ENCODE measurements around the gene RFESD.
"Not testable (repeated sequence)": the region's sequence is repeated elsewhere in the genome, so short reads cannot be mapped to it uniquely, and the experiment has no call there.

The RFESD gene

DNA sequence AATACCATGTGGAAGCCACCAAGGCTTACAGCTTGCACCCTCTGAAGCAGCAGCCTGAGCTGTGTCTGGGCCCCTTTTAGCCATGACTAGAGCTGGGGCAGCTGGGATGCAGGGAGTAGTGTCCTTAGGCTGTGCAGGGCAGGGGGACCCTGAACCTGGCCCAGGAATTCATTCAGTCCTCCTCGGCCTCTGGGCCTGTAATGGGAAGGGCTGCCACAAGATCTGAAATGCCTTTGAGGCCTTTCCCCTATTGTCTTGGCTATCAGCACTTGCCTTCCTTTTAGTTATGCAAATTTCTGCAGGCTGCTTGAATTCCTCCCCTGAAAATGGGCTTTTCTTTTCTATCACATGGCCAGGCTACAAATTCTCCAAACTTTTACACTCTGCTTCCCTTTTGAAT is 17.6 kb upstream of the RFESD start:
- peaks cover 0 to 3% of the 10 kb centered on the region in 2 experiments for H3K4me1 ChIP-seq (ENCODE audit: control insufficient read depth in 1 of 2, insufficient read depth in 1 of 2, low read depth in 1 of 2, low read length in 1 of 2)
- no peaks in the 10 kb centered on the region for H3K27me3 ChIP-seq
- H3K36me3 ChIP-seq = no peaks in the 10 kb centered on the region
- TF ChIP-seq, protein P1, sequence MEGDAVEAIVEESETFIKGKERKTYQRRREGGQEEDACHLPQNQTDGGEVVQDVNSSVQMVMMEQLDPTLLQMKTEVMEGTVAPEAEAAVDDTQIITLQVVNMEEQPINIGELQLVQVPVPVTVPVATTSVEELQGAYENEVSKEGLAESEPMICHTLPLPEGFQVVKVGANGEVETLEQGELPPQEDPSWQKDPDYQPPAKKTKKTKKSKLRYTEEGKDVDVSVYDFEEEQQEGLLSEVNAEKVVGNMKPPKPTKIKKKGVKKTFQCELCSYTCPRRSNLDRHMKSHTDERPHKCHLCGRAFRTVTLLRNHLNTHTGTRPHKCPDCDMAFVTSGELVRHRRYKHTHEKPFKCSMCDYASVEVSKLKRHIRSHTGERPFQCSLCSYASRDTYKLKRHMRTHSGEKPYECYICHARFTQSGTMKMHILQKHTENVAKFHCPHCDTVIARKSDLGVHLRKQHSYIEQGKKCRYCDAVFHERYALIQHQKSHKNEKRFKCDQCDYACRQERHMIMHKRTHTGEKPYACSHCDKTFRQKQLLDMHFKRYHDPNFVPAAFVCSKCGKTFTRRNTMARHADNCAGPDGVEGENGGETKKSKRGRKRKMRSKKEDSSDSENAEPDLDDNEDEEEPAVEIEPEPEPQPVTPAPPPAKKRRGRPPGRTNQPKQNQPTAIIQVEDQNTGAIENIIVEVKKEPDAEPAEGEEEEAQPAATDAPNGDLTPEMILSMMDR (IDR thresholded peaks at IDR 0.05) = no peak
- no peak overlapping the region for H3K27ac ChIP-seq
- no peak overlapping the region for H3K4me3 ChIP-seq (ENCODE audit: low read depth in 1 of 2, low read length in 1 of 2)
- no peaks in the 10 kb centered on the region for H3K9me3 ChIP-seq

DNA sequence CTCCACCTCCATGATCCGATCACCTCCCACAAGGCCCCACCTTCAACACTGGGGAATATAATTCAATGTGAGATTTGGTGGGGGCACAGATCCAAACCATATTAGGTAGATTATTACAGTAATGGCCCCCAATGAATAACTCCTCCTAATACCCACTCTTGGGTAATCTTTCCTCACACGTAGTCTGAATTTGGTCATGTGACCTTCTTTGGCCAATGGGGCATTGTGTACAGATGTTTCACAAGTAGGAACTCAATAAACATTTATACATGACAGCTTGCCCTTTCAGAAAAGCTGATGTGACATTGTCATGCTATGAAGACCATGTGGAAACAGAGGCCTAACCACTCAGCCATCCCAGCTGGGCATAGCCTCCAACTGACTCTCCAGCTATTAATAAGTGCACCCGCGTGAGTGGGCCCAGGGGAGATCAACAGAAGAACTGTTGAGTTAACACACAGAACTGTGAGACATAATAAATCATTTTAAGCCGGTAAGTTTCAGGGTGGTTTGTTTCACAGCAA is 16.1 kb upstream of the RFESD start:
- H3K27me3 ChIP-seq = no peaks in the 10 kb centered on the region
- TF ChIP-seq, protein P1 (IDR thresholded peaks at IDR 0.05) = no peak
- peaks cover 0 to 3% of the 10 kb centered on the region in 2 experiments for H3K4me1 ChIP-seq (ENCODE audit: control insufficient read depth in 1 of 2, insufficient read depth in 1 of 2, low read depth in 1 of 2, low read length in 1 of 2)
- no peaks in the 10 kb centered on the region for H3K9me3 ChIP-seq
- H3K36me3 ChIP-seq = no peaks in the 10 kb centered on the region
- H3K27ac ChIP-seq = no peak overlapping the region
- H3K4me3 ChIP-seq (ENCODE audit: low read depth in 1 of 2, low read length in 1 of 2) = no peak overlapping the region

DNA sequence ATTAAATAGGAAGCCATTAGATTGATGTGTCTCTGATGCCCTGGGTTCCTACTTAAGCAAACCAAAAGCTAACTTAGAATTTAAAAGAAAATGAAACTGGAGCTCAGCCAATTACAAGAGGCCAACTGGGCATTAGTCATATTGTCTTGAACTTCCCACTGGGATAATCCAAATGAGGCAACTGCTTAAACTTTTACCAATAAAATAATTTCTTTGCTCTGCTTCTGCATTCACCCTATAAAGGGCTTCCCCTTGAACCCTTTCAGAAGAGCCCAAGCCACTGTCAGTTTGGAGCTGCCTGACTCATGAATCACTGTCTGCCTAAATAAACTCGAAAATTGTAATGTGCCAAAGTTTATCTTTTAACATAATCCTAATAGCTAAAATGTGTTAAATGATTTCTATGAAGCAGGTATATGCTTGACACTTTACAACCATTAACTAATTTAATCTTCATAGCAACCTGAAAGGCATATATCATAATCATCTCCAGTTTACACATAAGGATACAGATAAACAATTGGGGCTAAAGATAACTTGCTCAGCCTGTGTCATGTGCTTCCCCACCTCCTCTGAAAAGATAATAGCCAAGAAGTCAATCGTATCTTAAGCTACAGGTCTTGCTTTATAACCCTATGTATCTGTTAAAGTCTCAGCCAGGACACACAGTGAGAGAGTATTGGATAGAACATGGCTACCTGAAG is 15.2 kb upstream of the RFESD start:
- TF ChIP-seq, protein P1 (IDR thresholded peaks at IDR 0.05) = no peak
- Histone ChIP-seq H3K9me3 (no peaks in the 10 kb centered on the region), H3K4me1 (ENCODE audit: control insufficient read depth in 1 of 2, insufficient read depth in 1 of 2, low read depth in 1 of 2, low read length in 1 of 2) (peaks cover 0 to 3% of the 10 kb centered on the region in 2 experiments), H3K27me3 (no peaks in the 10 kb centered on the region), H3K36me3 (no peaks in the 10 kb centered on the region), H3K4me3 (ENCODE audit: low read depth in 1 of 2, low read length in 1 of 2) (no peak overlapping the region), H3K27ac (no peak overlapping the region)

DNA sequence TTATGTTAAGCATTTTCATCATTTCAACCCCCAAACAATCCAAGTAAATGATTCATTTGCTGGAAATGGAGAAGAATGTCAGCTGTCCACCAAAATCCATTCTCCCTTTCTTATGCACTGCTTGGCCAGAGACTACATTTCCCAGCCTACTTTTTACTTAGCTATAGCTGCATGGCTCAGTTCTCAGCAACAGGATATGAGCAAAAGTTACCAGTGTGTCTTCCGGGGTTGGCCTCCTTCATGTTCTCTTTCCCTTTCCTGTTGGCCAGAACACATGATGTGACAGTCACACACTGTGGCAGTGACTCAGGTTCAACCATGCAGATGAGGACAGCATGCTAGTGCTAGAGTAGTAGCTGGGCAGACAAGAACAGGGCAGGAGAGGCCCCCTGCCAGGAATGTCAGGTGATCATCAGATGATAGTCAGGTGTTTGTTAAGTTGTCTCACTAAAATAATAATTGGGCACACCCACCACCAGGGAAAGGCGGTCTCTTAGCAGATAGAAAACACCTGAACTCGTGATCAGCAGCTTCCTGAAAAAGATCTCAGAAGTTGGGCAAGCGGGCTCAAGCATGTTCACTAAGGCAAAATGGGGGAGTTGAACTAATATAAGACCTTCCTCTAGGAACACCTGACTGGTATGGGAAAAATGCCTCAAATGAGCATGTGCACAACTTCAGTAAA is 14.4 kb upstream of the RFESD start:
- Histone ChIP-seq H3K4me1 (ENCODE audit: control insufficient read depth in 1 of 2, insufficient read depth in 1 of 2, low read depth in 1 of 2, low read length in 1 of 2) (peaks cover 0 to 3% of the 10 kb centered on the region in 2 experiments), H3K27me3 (no peaks in the 10 kb centered on the region), H3K9me3 (no peaks in the 10 kb centered on the region), H3K27ac (no peak overlapping the region), H3K4me3 (ENCODE audit: low read depth in 1 of 2, low read length in 1 of 2) (no peak overlapping the region), H3K36me3 (no peaks in the 10 kb centered on the region)
- TF ChIP-seq, protein P1 (IDR thresholded peaks at IDR 0.05) = no peak

DNA sequence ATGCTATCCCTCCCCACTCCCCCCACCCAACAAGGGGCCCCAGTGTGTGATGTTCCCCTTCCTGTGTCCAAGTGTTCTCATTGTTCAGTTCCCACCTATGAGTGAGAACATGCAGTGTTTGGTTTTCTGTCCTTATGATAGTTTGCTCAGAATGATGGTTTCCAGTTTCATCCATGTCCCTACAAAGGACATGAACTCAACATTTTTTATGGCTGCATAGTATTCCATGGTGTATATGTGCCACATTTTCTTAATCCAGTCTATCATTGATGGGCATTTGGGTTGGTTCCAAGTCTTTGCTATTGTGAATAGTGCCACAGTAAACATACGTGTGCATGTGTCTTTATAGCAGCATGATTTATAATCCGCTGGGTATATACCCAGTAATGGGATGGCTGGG is 13.6 kb upstream of the RFESD start:
- H3K4me3 ChIP-seq (ENCODE audit: low read depth in 1 of 2, low read length in 1 of 2); H3K27me3 ChIP-seq; H3K9me3 ChIP-seq; H3K4me1 ChIP-seq (ENCODE audit: control insufficient read depth in 1 of 2, insufficient read depth in 1 of 2, low read depth in 1 of 2, low read length in 1 of 2); H3K27ac ChIP-seq; H3K36me3 ChIP-seq: not testable (repeated sequence)

DNA sequence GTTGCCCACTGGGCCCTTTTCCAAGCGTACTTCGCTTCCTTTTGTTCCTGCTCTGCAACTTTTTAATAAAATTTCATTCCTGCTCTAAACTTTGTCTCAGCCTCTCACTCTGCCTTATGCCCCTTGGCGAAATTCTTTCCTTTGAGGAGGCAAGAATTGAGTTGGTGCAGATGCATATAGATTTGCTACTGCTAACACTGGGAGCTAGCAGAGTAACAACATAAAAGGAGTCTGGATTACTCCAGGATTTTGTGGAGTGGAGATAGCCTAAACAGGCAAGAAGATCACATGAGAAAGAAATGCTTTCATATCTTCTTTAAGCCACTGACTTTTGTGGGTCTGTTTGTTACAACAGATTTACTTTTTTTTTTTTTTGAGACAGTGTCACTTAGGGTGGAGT is 12.9 kb upstream of the RFESD start:
- Histone ChIP-seq H3K36me3 (no peaks in the 10 kb centered on the region), H3K4me3 (ENCODE audit: low read depth in 1 of 2, low read length in 1 of 2) (no peak overlapping the region), H3K9me3 (no peaks in the 10 kb centered on the region), H3K4me1 (ENCODE audit: control insufficient read depth in 1 of 2, insufficient read depth in 1 of 2, low read depth in 1 of 2, low read length in 1 of 2) (peaks cover 0 to 3% of the 10 kb centered on the region in 2 experiments), H3K27ac (no peak overlapping the region), H3K27me3 (no peaks in the 10 kb centered on the region)
- TF ChIP-seq, protein P1 (IDR thresholded peaks at IDR 0.05) = no peak

All from neutrophil (primary cell).